Endothelial cell of umbilical vein (primary cell): ENCODE data around the gene EN2. TPM values are rescaled to one million over a fixed set of nuclear protein-coding genes. Genes with fewer than 3 reads are reported as not detected.

Experiments
- BruUV-seq: library from RNA; stranded (reverse); fragments of 400-500 nt; replicated peaks from 2 replicates; lab custom pipeline; 2021; lab: Mats Ljungman, UMichigan
- CTCF ChIA-PET: fragments of 300-600, 350-600 bp; sonication (Branson Sonifier 250); formaldehyde crosslinking; loops from one replicate; lab custom pipeline; 2021; ENCODE audit warnings: antibody characterized with exemption, inconsistent platforms; lab: Charles Lee
- POLR2A ChIA-PET: fragments of 300-600, 350-600 bp; sonication (Branson Sonifier 250); formaldehyde crosslinking; loops from one replicate; lab custom pipeline; 2021; ENCODE audit warnings: antibody characterized with exemption, inconsistent platforms; lab: Charles Lee
- DNase-seq: peaks from one replicate; pipeline ENCODE4 v3.0.0-alpha.2; 2011; ENCODE audit warnings: low read depth, low spot score
- FAIRE-seq: peaks from 2 replicates; lab custom pipeline; 2011; peaks lifted over from hg19 to GRCh38; lab: Jason Lieb, UNC
- H2AFZ ChIP-seq: 2 replicates; pipeline ENCODE4 v1.6.0; 2012; ENCODE audit warnings: low read depth, low read length, control low read depth, inconsistent platforms
- H3K27ac ChIP-seq: 2 replicates; pipeline ENCODE4 v1.5.1; 2011; ENCODE audit warnings: low read depth, mild to moderate bottlenecking, control low read depth, low read length, moderate library complexity; ENCODE audit not compliant: insufficient read depth
- H3K27me3 ChIP-seq, 2 experiments: 2 replicates each; pipeline versions ENCODE4 v1.6.0 to v1.6.1; 2011; ENCODE audit warnings: low read length in 2 of 2, mixed read lengths in 1 of 2; ENCODE audit not compliant: control insufficient read depth in 2 of 2, insufficient read depth in 2 of 2
- H3K36me3 ChIP-seq, 2 experiments: 2 replicates in 1 of 2; 3 replicates in 1 of 2; pipeline ENCODE4 v1.5.1; 2011; ENCODE audit warnings: low read length in 2 of 2, mild to moderate bottlenecking in 1 of 2, moderate library complexity in 1 of 2; ENCODE audit not compliant: control insufficient read depth in 2 of 2, insufficient read depth in 2 of 2; ENCODE audit errors: extremely low read depth in 1 of 2
- H3K4me1 ChIP-seq: 3 replicates; pipeline ENCODE4 v1.5.1; 2011; ENCODE audit warnings: mild to moderate bottlenecking, low read length; ENCODE audit not compliant: control insufficient read depth, insufficient read depth; ENCODE audit errors: extremely low read depth
- H3K4me2 ChIP-seq: 2 replicates; pipeline ENCODE4 v1.6.1; 2011; ENCODE audit warnings: low read length, control low read depth, mixed read lengths; ENCODE audit not compliant: insufficient read depth
- H3K4me3 ChIP-seq, 3 experiments: fragments of 200-600 bp in 1 of 3; sonication (generic), shearing (Covaris generic) in 1 of 3; replicated peaks in 1 of 3; 2 replicates each; pipeline ENCODE4 v1.5.1; 2011 to 2016; ENCODE audit warnings: control low read depth in 3 of 3, low read length in 3 of 3, mild to moderate bottlenecking in 2 of 3, inconsistent platforms in 1 of 3, low read depth in 1 of 3, moderate library complexity in 1 of 3; ENCODE audit not compliant: insufficient read depth in 1 of 3
- H3K79me2 ChIP-seq: 2 replicates; pipeline ENCODE4 v1.6.0; 2012; ENCODE audit warnings: low read length, inconsistent platforms; ENCODE audit not compliant: control insufficient read depth, insufficient read depth
- H3K9ac ChIP-seq: replicated peaks from 2 replicates; pipeline ENCODE3; 2011; ENCODE audit warnings: low read length, control low read depth; ENCODE audit not compliant: insufficient read depth; ENCODE audit errors: extremely low read depth
- H3K9me1 ChIP-seq: replicated peaks from 3 replicates; pipeline ENCODE4 v1.6.0; 2011; ENCODE audit warnings: mild to moderate bottlenecking, low read length; ENCODE audit not compliant: control insufficient read depth, insufficient read depth; ENCODE audit errors: extremely low read depth
- H3K9me3 ChIP-seq: replicated peaks from 2 replicates; pipeline ENCODE4 v1.5.1; 2012; ENCODE audit warnings: low read length, inconsistent platforms; ENCODE audit not compliant: control insufficient read depth, insufficient read depth
- H4K20me1 ChIP-seq: replicated peaks from 2 replicates; pipeline ENCODE3; 2011; ENCODE audit warnings: mild to moderate bottlenecking, low read length; ENCODE audit not compliant: control insufficient read depth, insufficient read depth; ENCODE audit errors: extremely low read depth
- CTCF ChIP-seq, 2 donors: IDR thresholded peaks; 1 replicate in 1 of 2; 2 replicates in 1 of 2; pipeline ENCODE4 v1.5.1; 2011; ENCODE audit warnings: low read length in 2 of 2, mild to moderate bottlenecking in 2 of 2, moderate library complexity in 2 of 2, control low read depth in 1 of 2, inconsistent platforms in 1 of 2, low read depth in 1 of 2; ENCODE audit not compliant: insufficient read depth in 1 of 2; ENCODE audit errors: extremely low read depth in 1 of 2
- EZH2 ChIP-seq: IDR thresholded peaks from 2 replicates; pipeline ENCODE4 v1.6.1; 2012; ENCODE audit warnings: borderline replicate concordance, low read depth, mild to moderate bottlenecking, moderate library complexity, low read length, inconsistent platforms; ENCODE audit not compliant: severe bottlenecking
- FOS ChIP-seq: IDR thresholded peaks from 2 replicates; pipeline ENCODE4 v1.6.1; 2011; ENCODE audit warnings: mild to moderate bottlenecking, low read length, moderate library complexity, borderline replicate concordance; ENCODE audit not compliant: insufficient read depth
- GATA2 ChIP-seq: IDR thresholded peaks from 2 replicates; pipeline ENCODE4 v1.7.0; 2011; ENCODE audit warnings: low read depth, mild to moderate bottlenecking, moderate library complexity, mixed read lengths, low read length; ENCODE audit not compliant: insufficient read length, insufficient read depth
- JUN ChIP-seq: IDR thresholded peaks from 2 replicates; pipeline ENCODE4 v1.6.1; 2011; ENCODE audit warnings: borderline replicate concordance, low read depth; ENCODE audit not compliant: insufficient read length, insufficient read depth
- MYC ChIP-seq: IDR thresholded peaks from one replicate; pipeline ENCODE4 v1.6.1; 2011; ENCODE audit warnings: mild to moderate bottlenecking, low read depth, low read length
- POLR2A ChIP-seq: IDR thresholded peaks from 2 replicates; pipeline ENCODE4 v1.6.1; 2012; ENCODE audit warnings: low read depth, mild to moderate bottlenecking, control low read depth, low read length
- POLR2AphosphoS5 ChIP-seq: IDR thresholded peaks from 2 replicates; pipeline ENCODE4 v1.6.1; 2012; ENCODE audit warnings: low read depth, mild to moderate bottlenecking, control low read depth, low read length, moderate library complexity; ENCODE audit not compliant: insufficient read depth
- dilution Hi-C: fragments of 300-500 bp; cut with MboI; formaldehyde crosslinking; loops from one replicate; pipeline ENCODE4 v1.15.0; 2019; ENCODE audit warnings: low sequenced_read_pairs; ENCODE audit not compliant: extremely low pct_ligation_motif_present
- intact Hi-C: fragments of 100-400 bp; cut with micrococcal nuclease; formaldehyde crosslinking; loops from one replicate; pipeline ENCODE4 v1.10.0; 2022
- polyA plus RNA-seq, 4 experiments: library from polyadenylated mRNA; depleted of rRNA in 3 of 4; stranded (reverse) in 3 of 4; unstranded in 1 of 4; fragments of >200 nt; gene quantifications; 2 replicates each; pipeline versions ENCODE4 v1.2.1 to v1.2.3, GENCODE V29; 2011 to 2012; ENCODE audit warnings: missing spikeins in 1 of 4
- total RNA-seq: library from RNA; stranded (reverse); gene quantifications from 2 replicates; pipeline ENCODE4 v1.2.3, GENCODE V29; 2021
- TF ChIP-seq, protein P1 (sequence below): IDR thresholded peaks from 2 replicates; pipeline ENCODE4 v1.6.1; 2011; ENCODE audit not compliant: insufficient read depth, insufficient read length

The EN2 gene
- total and polyA plus RNA-seq, 2 donors (not counting 3 experiments of a cell fraction or from before 2014, with no cell fraction given) = not detected

- H3K27me3 ChIP-seq = peaks cover 88 to 100% of the 10 kb centered on the region in 2 experiments
- CTCF ChIA-PET = no interaction called here
- dilution Hi-C loops = no loop called here
- no peaks in the 10 kb centered on the region for H3K9me3 ChIP-seq
- no TSS peak for BruUV-seq
- TF ChIP-seq GATA2 = no peak
- TF ChIP-seq CTCF (IDR thresholded peaks at IDR 0.05; ENCODE audit: extremely low read depth in 1 of 2, insufficient read depth in 1 of 2, low read depth in 1 of 2, low read length in 2 of 2) = no peak
- TF ChIP-seq EZH2 = no peak
- no peak for TF ChIP-seq FOS
- no peak for TF ChIP-seq JUN
- no peak for TF ChIP-seq POLR2A
- no peak for TF ChIP-seq MYC
- TF ChIP-seq, protein P1, sequence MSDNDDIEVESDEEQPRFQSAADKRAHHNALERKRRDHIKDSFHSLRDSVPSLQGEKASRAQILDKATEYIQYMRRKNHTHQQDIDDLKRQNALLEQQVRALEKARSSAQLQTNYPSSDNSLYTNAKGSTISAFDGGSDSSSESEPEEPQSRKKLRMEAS = no peak
- no peak for TF ChIP-seq POLR2AphosphoS5
- no peak for FAIRE-seq
- no peak for DNase-seq
- no peak overlapping the region for H3K4me2 ChIP-seq
- H3K4me3 ChIP-seq = no peak overlapping the region
- no peaks in the 10 kb centered on the region for H3K79me2 ChIP-seq
- intact Hi-C loops = loop anchor here (5.0 kb wide), 1 partner anchor 48 kb away; no protein-coding TSS in a partner anchor
- no peaks in the 10 kb centered on the region for H3K36me3 ChIP-seq
- H3K27ac ChIP-seq = no peak overlapping the region
- H3K9ac ChIP-seq = no peak overlapping the region
- H3K4me1 ChIP-seq = no peaks in the 10 kb centered on the region
- H2AFZ ChIP-seq = no peak overlapping the region
- H4K20me1 ChIP-seq = no peaks in the 10 kb centered on the region
- H3K9me1 ChIP-seq = no peaks in the 10 kb centered on the region
- POLR2A ChIA-PET = no interaction called here
Measured at GRCh38 chr7:155464183-155464582, 6.3 kb downstream of the EN2 start.
